Astrocyte (in vitro differentiated cells and primary cell): ENCODE measurements around the gene FEM1C.

Experiments
- EZH2 ChIP-seq: IDR thresholded peaks from 2 replicates; pipeline ENCODE4 v1.6.1; 2012; ENCODE audit warnings: mild to moderate bottlenecking, low read length, inconsistent platforms; ENCODE audit not compliant: insufficient read depth
- TF ChIP-seq, protein P1 (sequence below): IDR thresholded peaks from 2 replicates; pipeline ENCODE4 v1.5.1; 2011; ENCODE audit warnings: low read depth, mild to moderate bottlenecking, inconsistent platforms, low read length, moderate library complexity; ENCODE audit not compliant: insufficient read depth

GRCh38 chr5:115487756-115488155 is 56.8 kb downstream of the FEM1C start:
- TF ChIP-seq, protein P1, sequence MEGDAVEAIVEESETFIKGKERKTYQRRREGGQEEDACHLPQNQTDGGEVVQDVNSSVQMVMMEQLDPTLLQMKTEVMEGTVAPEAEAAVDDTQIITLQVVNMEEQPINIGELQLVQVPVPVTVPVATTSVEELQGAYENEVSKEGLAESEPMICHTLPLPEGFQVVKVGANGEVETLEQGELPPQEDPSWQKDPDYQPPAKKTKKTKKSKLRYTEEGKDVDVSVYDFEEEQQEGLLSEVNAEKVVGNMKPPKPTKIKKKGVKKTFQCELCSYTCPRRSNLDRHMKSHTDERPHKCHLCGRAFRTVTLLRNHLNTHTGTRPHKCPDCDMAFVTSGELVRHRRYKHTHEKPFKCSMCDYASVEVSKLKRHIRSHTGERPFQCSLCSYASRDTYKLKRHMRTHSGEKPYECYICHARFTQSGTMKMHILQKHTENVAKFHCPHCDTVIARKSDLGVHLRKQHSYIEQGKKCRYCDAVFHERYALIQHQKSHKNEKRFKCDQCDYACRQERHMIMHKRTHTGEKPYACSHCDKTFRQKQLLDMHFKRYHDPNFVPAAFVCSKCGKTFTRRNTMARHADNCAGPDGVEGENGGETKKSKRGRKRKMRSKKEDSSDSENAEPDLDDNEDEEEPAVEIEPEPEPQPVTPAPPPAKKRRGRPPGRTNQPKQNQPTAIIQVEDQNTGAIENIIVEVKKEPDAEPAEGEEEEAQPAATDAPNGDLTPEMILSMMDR, result no peak
- no peak for TF ChIP-seq EZH2
